RPMI7951 (cell line): ENCODE data around the gene PLA2G5. TPM values are rescaled to one million over a fixed set of nuclear protein-coding genes. Genes with fewer than 3 reads are reported as not detected.

Experiments used
- total RNA-seq: library from RNA; depleted of rRNA; stranded (reverse); fragments of >200 nt; shearing (Covaris generic); gene quantifications from 2 replicates; pipeline ENCODE4 v1.2.3, GENCODE V29; 2014; rRNA removed

The PLA2G5 gene
- total RNA-seq, 1 experiment from 2014 or later = not detected

Other genes starting within 250 kb of the PLA2G5 start
- gene OTUD3, start 187.8 kb upstream of the PLA2G5 start, total RNA-seq = 3.1 and 4.3 TPM in 2 replicates
- not detected in 2 replicates for gene PLA2G2E, start 146.6 kb upstream of the PLA2G5 start, total RNA-seq
- gene PLA2G2A, start 90.6 kb upstream of the PLA2G5 start, total RNA-seq = not detected in 2 replicates
- not detected in 2 replicates for gene PLA2G2D, start 49.3 kb downstream of the PLA2G5 start, total RNA-seq
- gene PLA2G2F, start 69.1 kb downstream of the PLA2G5 start, total RNA-seq = not detected in 2 replicates
- gene UBXN10, start 115.9 kb downstream of the PLA2G5 start, total RNA-seq = 0.10 and 0.12 TPM in 2 replicates
- not detected in 2 replicates for gene PLA2G2C, start 116.3 kb downstream of the PLA2G5 start, total RNA-seq
- gene VWA5B1, start 220.7 kb downstream of the PLA2G5 start, total RNA-seq = not detected in 2 replicates